OCI-LY7 (cell line): Measurements from ENCODE around the gene CRYBG1. TPM values are rescaled to one million over a fixed set of nuclear protein-coding genes. Genes with fewer than 3 reads are reported as not detected.

Experiments used
- BruUV-seq: library from RNA; stranded (reverse); fragments of 400-500 nt; replicated peaks from 2 replicates; lab custom pipeline; 2021; lab: Mats Ljungman, UMichigan
- CTCF ChIA-PET: fragments of 300-600 bp; sonication (Branson Sonifier 250); formaldehyde crosslinking; loops from one replicate; lab custom pipeline; 2022; ENCODE audit warnings: antibody characterized with exemption; ENCODE audit not compliant: unreplicated experiment; lab: Charles Lee
- POLR2A ChIA-PET: fragments of 300-600 bp; sonication (Branson Sonifier 250); formaldehyde crosslinking; loops from one replicate; lab custom pipeline; 2022; ENCODE audit warnings: antibody characterized with exemption; lab: Charles Lee
- DNase-seq: peaks from one replicate; pipeline ENCODE4 v3.0.0-alpha.2; 2015; ENCODE audit warnings: low spot score
- H2AFZ ChIP-seq: fragments of 200-600 bp; sonication (generic), shearing (Covaris generic); 2 replicates; pipeline ENCODE4 v1.6.1; 2014; ENCODE audit warnings: mild to moderate bottlenecking, antibody characterized with exemption, low read length, moderate library complexity
- H3K27ac ChIP-seq: fragments of 200-600 bp; sonication (generic); 2 replicates; pipeline ENCODE4 v1.5.1; 2014; ENCODE audit warnings: mixed run types, low read depth, mild to moderate bottlenecking, moderate library complexity, low read length, inconsistent platforms; ENCODE audit not compliant: poor library complexity, severe bottlenecking
- H3K36me3 ChIP-seq: fragments of 200-600 bp; sonication (generic); 2 replicates; pipeline ENCODE4 v1.6.1; 2014; ENCODE audit warnings: mild to moderate bottlenecking, antibody characterized with exemption, low read length, moderate library complexity, mixed read lengths; ENCODE audit not compliant: insufficient read depth
- H3K4me1 ChIP-seq: fragments of 200-600 bp; sonication (generic); 2 replicates; pipeline ENCODE4 v1.5.1; 2014; ENCODE audit warnings: mild to moderate bottlenecking, low read length; ENCODE audit not compliant: insufficient read depth, poor library complexity, severe bottlenecking
- H3K4me2 ChIP-seq: fragments of 200-600 bp; sonication (generic); 2 replicates; pipeline ENCODE4 v1.6.1; 2014; ENCODE audit warnings: mild to moderate bottlenecking, low read length
- H3K4me3 ChIP-seq: fragments of 200-600 bp; sonication (generic); 2 replicates; pipeline ENCODE4 v1.5.1; 2014; ENCODE audit warnings: mild to moderate bottlenecking, low read depth, low read length; ENCODE audit not compliant: poor library complexity, severe bottlenecking
- H3K79me2 ChIP-seq: fragments of 200-600 bp; sonication (generic); 2 replicates; pipeline ENCODE4 v1.6.1; 2016; ENCODE audit warnings: low read depth, mild to moderate bottlenecking, low read length, moderate library complexity, mixed read lengths; ENCODE audit not compliant: insufficient read depth
- H3K9me2 ChIP-seq: fragments of 200-600 bp; sonication (generic); 2 replicates; pipeline ENCODE4 v1.6.1; 2016; ENCODE audit warnings: mild to moderate bottlenecking, low read length, mixed read lengths; ENCODE audit not compliant: insufficient read depth
- H3K9me3 ChIP-seq: fragments of 200-600 bp; sonication (generic); 2 replicates; pipeline ENCODE4 v1.6.1; 2014; ENCODE audit warnings: mild to moderate bottlenecking, mixed run types, low read length, mixed read lengths
- H4K20me1 ChIP-seq: fragments of 200-600 bp; sonication (generic); 2 replicates; pipeline ENCODE4 v1.6.1; 2014; ENCODE audit warnings: mild to moderate bottlenecking, antibody characterized with exemption, low read length, moderate library complexity, mixed read lengths; ENCODE audit not compliant: insufficient read depth
- CTCF ChIP-seq: fragments of 200-600 bp; sonication (generic); conservative IDR thresholded peaks from 2 replicates; pipeline ENCODE4 v1.5.1; 2014; ENCODE audit warnings: mild to moderate bottlenecking, antibody characterized with exemption, low read length, moderate library complexity, mixed read lengths
- EZH2phosphoT487 ChIP-seq: fragments of 200-600 bp; sonication (generic); IDR thresholded peaks from 2 replicates; pipeline ENCODE4 v1.6.1; 2018; ENCODE audit warnings: low read depth, borderline replicate concordance, mild to moderate bottlenecking, mixed run types, antibody characterized with exemption, low read length, moderate library complexity, mixed read lengths
- intact Hi-C: fragments of 100-400 bp; cut with micrococcal nuclease; formaldehyde crosslinking; loops from one replicate; pipeline ENCODE4 v1.10.0; 2022; ENCODE audit not compliant: unreplicated experiment
- total RNA-seq, 2 experiments: library from RNA; depleted of rRNA in 1 of 2; stranded (reverse); fragments of >200 nt in 1 of 2; shearing (Covaris generic) in 1 of 2; gene quantifications; 2 replicates each; pipeline ENCODE4 v1.2.3, GENCODE V29; 2014 to 2022

CRYBG1 gene
- total RNA-seq, 2 experiments from 2014 or later = 41.7 to 66.2 TPM

DNA sequence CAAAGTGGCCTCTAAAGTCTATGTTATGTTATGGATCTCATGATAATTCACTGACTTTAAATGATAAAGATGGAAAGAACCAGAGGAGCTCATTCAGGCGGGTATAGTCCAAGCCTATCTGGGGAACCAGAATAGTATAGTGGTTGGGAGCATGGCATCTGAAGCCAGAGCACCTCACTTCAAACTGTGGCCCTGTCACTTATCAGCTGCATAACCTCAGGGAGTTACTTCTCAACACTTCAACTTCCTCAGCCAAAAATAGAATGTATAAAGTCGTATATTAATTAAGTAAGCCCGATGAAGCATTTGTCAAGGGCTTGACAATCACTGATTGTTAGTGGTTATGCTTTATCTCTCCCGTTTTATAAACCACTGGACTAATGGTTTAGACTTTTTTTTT is 156.1 kb downstream of the CRYBG1 start:
- H3K4me2 ChIP-seq = peak overlapping the region; percentile 77
- POLR2A ChIA-PET = interaction anchor here (0.7 to 2.6 kb wide), 6 partner anchors 9 to 803 kb away, joined by 3 to 24 read pairs (median 4); no protein-coding TSS in a partner anchor
- peaks cover 89% of the 10 kb centered on the region for H3K79me2 ChIP-seq

DNA sequence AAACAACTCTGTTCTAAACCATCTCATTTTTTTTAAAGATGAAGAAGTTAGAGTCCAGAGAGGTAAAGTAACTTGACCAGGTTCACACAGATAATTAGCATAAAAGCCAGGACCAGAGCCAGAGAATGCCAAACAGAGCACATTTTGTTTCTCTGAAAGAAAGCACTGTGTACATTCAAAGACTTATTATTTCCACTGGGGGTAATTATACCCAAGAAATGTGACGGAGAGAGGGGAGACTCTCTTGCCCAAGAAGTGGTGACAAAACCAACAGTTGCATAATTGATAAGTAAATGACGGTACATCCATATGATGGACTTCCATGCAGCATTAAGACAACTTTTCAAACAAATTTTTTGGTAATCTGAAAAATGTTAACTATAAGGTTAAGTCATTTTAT is 157.2 kb downstream of the CRYBG1 start:
- peaks cover 99% of the 10 kb centered on the region for H3K79me2 ChIP-seq
- CTCF ChIA-PET = no interaction called here

More for the DNA sequence above, 156.1 kb downstream of the CRYBG1 start:
- H3K36me3 ChIP-seq = peaks cover 13% of the 10 kb centered on the region; the same call in 1 of the 2 replicates
- H3K27ac ChIP-seq = peak overlapping the region; percentile 63
- peak overlapping the region; percentile 57 for H3K4me3 ChIP-seq
- peak; percentile 54 for DNase-seq
- peaks cover 54% of the 10 kb centered on the region for H3K4me1 ChIP-seq
- H4K20me1 ChIP-seq = no peaks in the 10 kb centered on the region
- BruUV-seq = no TSS peak
- no peaks in the 10 kb centered on the region for H3K9me3 ChIP-seq
- no peaks in the 10 kb centered on the region for H3K9me2 ChIP-seq
- intact Hi-C loops = loop anchor here (10.0 kb wide), 2 partner anchors 352 to 422 kb away; no protein-coding TSS in a partner anchor
- CTCF ChIA-PET = interaction anchor here (0.7 kb wide), 1 partner anchor 30 kb away, joined by 3 read pairs; no protein-coding TSS in a partner anchor
- H2AFZ ChIP-seq = no peak overlapping the region
- no peak for TF ChIP-seq EZH2phosphoT487
- no peak for TF ChIP-seq CTCF

More for the DNA sequence above, 157.2 kb downstream of the CRYBG1 start:
- H3K9me2 ChIP-seq = no peaks in the 10 kb centered on the region
- POLR2A ChIA-PET = interaction anchor here (2.6 kb wide), 1 partner anchor 8 kb away, joined by 24 read pairs; no protein-coding TSS in a partner anchor
- no peak for DNase-seq
- H3K4me2 ChIP-seq = peak overlapping the region; percentile 98
- no peak overlapping the region for H2AFZ ChIP-seq
- H3K27ac ChIP-seq = peak overlapping the region; percentile 51
- TF ChIP-seq CTCF = no peak
- TF ChIP-seq EZH2phosphoT487 = no peak
- intact Hi-C loops = loop anchor here (10.0 kb wide), 2 partner anchors 353 to 423 kb away; no protein-coding TSS in a partner anchor
- BruUV-seq = no TSS peak
- H3K36me3 ChIP-seq = peaks cover 23% of the 10 kb centered on the region
- no peaks in the 10 kb centered on the region for H3K9me3 ChIP-seq
- peaks cover 65% of the 10 kb centered on the region for H3K4me1 ChIP-seq
- peak overlapping the region; percentile 72 for H3K4me3 ChIP-seq
- no peaks in the 10 kb centered on the region for H4K20me1 ChIP-seq
